Loucy (cell line): ENCODE results near the gene ENPP3.

Experiments
- H2AFZ ChIP-seq: fragments of 200-600 bp; sonication (generic); 2 replicates; pipeline ENCODE4 v1.6.0; 2016; ENCODE audit warnings: antibody characterized with exemption, mild to moderate bottlenecking, low read length, moderate library complexity
- H3F3A ChIP-seq: fragments of 200-600 bp; 2 replicates; pipeline ENCODE4 v1.6.0; 2016; ENCODE audit warnings: antibody characterized with exemption, low read depth, mild to moderate bottlenecking
- H3K27me3 ChIP-seq: fragments of 200-600 bp; sonication (generic); 2 replicates; pipeline ENCODE4 v1.6.1; 2014; ENCODE audit warnings: low read length, mild to moderate bottlenecking; ENCODE audit not compliant: insufficient read depth, poor library complexity, severe bottlenecking
- H3K36me3 ChIP-seq: fragments of 200-600 bp; sonication (generic); 2 replicates; pipeline ENCODE4 v1.6.1; 2016; ENCODE audit warnings: low read length; ENCODE audit not compliant: insufficient read depth
- H3K4me1 ChIP-seq: fragments of 200-600 bp; sonication (generic); 2 replicates; pipeline ENCODE4 v1.5.1; 2014; ENCODE audit warnings: low read length, mild to moderate bottlenecking; ENCODE audit not compliant: insufficient read depth, poor library complexity, severe bottlenecking
- H3K4me2 ChIP-seq: fragments of 200-600 bp; sonication (generic); 2 replicates; pipeline ENCODE4 v1.6.0; 2014; ENCODE audit warnings: antibody characterized with exemption, low read length, low read depth, mild to moderate bottlenecking; ENCODE audit not compliant: poor library complexity, severe bottlenecking
- H3K4me3 ChIP-seq: fragments of 200-600 bp; sonication (generic); 2 replicates; pipeline ENCODE4 v1.5.1; 2014; ENCODE audit warnings: low read length, mild to moderate bottlenecking, mixed read lengths; ENCODE audit not compliant: poor library complexity, severe bottlenecking
- H3K79me2 ChIP-seq: fragments of 200-600 bp; sonication (generic); 2 replicates; pipeline ENCODE4 v1.6.1; 2014; ENCODE audit warnings: low read length; ENCODE audit not compliant: insufficient read depth
- H3K9ac ChIP-seq: fragments of 200-600 bp; sonication (generic); 2 replicates; pipeline ENCODE4 v1.6.0; 2014; ENCODE audit warnings: mild to moderate bottlenecking, low read depth, low read length, moderate library complexity; ENCODE audit not compliant: poor library complexity, severe bottlenecking
- H3K9me2 ChIP-seq: fragments of 200-600 bp; sonication (generic); replicated peaks from 2 replicates; pipeline ENCODE4 v1.6.1; 2016; ENCODE audit warnings: low read depth, low read length, mixed read lengths
- H3K9me3 ChIP-seq: fragments of 200-600 bp; sonication (generic); 2 replicates; pipeline ENCODE4 v1.6.1; 2014; ENCODE audit warnings: mild to moderate bottlenecking, antibody characterized with exemption, low read length, low read depth; ENCODE audit not compliant: insufficient read depth
- H4K20me1 ChIP-seq: fragments of 200-600 bp; sonication (generic); 2 replicates; pipeline ENCODE4 v1.6.0; 2014; ENCODE audit warnings: antibody characterized with exemption, low read length, mild to moderate bottlenecking; ENCODE audit not compliant: insufficient read depth, poor library complexity, severe bottlenecking
- CTCF ChIP-seq: fragments of 200-600 bp; sonication (generic); conservative IDR thresholded peaks from 2 replicates; pipeline ENCODE4 v1.5.1; 2014; ENCODE audit warnings: mild to moderate bottlenecking, antibody characterized with exemption, low read length
- EZH2phosphoT487 ChIP-seq: fragments of 200-600 bp; IDR thresholded peaks from 2 replicates; pipeline ENCODE4 v1.6.1; 2018; ENCODE audit warnings: antibody characterized with exemption, mild to moderate bottlenecking, moderate library complexity, borderline replicate concordance

ENPP3 gene

GRCh38 chr6:131688286-131688685, 51.2 kb downstream of the ENPP3 start:
- H3K36me3 ChIP-seq = no peaks in the 10 kb centered on the region
- no peaks in the 10 kb centered on the region for H3K27me3 ChIP-seq
- TF ChIP-seq CTCF (no peak), EZH2phosphoT487 (no peak)
- no peak overlapping the region for H3K4me3 ChIP-seq
- H3K9me2 ChIP-seq = no peaks in the 10 kb centered on the region
- H3K9ac ChIP-seq = no peak overlapping the region
- H3K4me1 ChIP-seq = no peaks in the 10 kb centered on the region
- no peak overlapping the region for H2AFZ ChIP-seq
- H3K79me2 ChIP-seq = no peaks in the 10 kb centered on the region
- H3K4me2 ChIP-seq = no peak overlapping the region
- H4K20me1 ChIP-seq = no peaks in the 10 kb centered on the region
- no peaks in the 10 kb centered on the region for H3K9me3 ChIP-seq
- H3F3A ChIP-seq = no peaks in the 10 kb centered on the region; the same call in 1 of the 2 replicates

- Histone ChIP-seq H3K36me3 (no peaks in the 10 kb centered on the region), H3K9me3 (no peaks in the 10 kb centered on the region), H3K4me3 (no peak overlapping the region), H3K79me2 (no peaks in the 10 kb centered on the region), H3K27me3 (peaks cover 6% of the 10 kb centered on the region), H3K9ac (no peak overlapping the region), H3K9me2 (no peaks in the 10 kb centered on the region), H3K4me2 (no peak overlapping the region), H3F3A (no peaks in the 10 kb centered on the region; the same call in 1 of the 2 replicates), H4K20me1 (no peaks in the 10 kb centered on the region), H3K4me1 (no peaks in the 10 kb centered on the region), H2AFZ (no peak overlapping the region)
- TF ChIP-seq EZH2phosphoT487 = no peak
- no peak for TF ChIP-seq CTCF
Observed at GRCh38 chr6:131692031-131692430, 54.9 kb downstream of the ENPP3 start.

GRCh38 chr6:131692589-131692988, 55.5 kb downstream of the ENPP3 start:
- no peaks in the 10 kb centered on the region for H3K36me3 ChIP-seq
- no peak overlapping the region for H3K4me2 ChIP-seq
- TF ChIP-seq EZH2phosphoT487 (no peak), CTCF (no peak)

More at GRCh38 chr6:131692589-131692988, 55.5 kb downstream of the ENPP3 start:
- H2AFZ ChIP-seq = no peak overlapping the region
- H3K9me3 ChIP-seq = no peaks in the 10 kb centered on the region
- H3K9ac ChIP-seq = no peak overlapping the region
- no peaks in the 10 kb centered on the region for H3K79me2 ChIP-seq
- no peak overlapping the region for H3K4me3 ChIP-seq
- no peaks in the 10 kb centered on the region for H3K9me2 ChIP-seq
- peaks cover 6% of the 10 kb centered on the region for H3K27me3 ChIP-seq
- no peaks in the 10 kb centered on the region for H4K20me1 ChIP-seq
- H3F3A ChIP-seq = no peaks in the 10 kb centered on the region; the same call in 1 of the 2 replicates
- no peaks in the 10 kb centered on the region for H3K4me1 ChIP-seq
